Bronchial epithelial cell (primary cell): ENCODE measurements around the gene CCDC87. TPM values are rescaled to one million over a fixed set of nuclear protein-coding genes. Genes with fewer than 3 reads are reported as not detected.

ENCODE experiments used
- DNase-seq: peaks from one replicate; pipeline ENCODE4 v3.0.0-alpha.2; 2010; ENCODE audit warnings: low read depth
- FAIRE-seq: peaks from 2 replicates; lab custom pipeline; 2011; peaks lifted over from hg19 to GRCh38; lab: Jason Lieb, UNC
- H3K27me3 ChIP-seq: 2 replicates; pipeline ENCODE4 v1.5.1; 2011; ENCODE audit warnings: low read length; ENCODE audit not compliant: control insufficient read depth, insufficient read depth
- H3K36me3 ChIP-seq: 2 replicates; pipeline ENCODE4 v1.5.1; 2011; ENCODE audit warnings: low read length; ENCODE audit not compliant: control insufficient read depth, insufficient read depth
- H3K4me3 ChIP-seq: 2 replicates; pipeline ENCODE4 v1.5.1; 2011; ENCODE audit warnings: mild to moderate bottlenecking, low read depth, low read length, control low read depth
- CTCF ChIP-seq: IDR thresholded peaks from 2 replicates; pipeline ENCODE4 v1.5.1; 2011; ENCODE audit warnings: mild to moderate bottlenecking, moderate library complexity, low read length, control low read depth, inconsistent platforms; ENCODE audit not compliant: insufficient read depth, severe bottlenecking
- total RNA-seq: library from RNA; depleted of rRNA; stranded (reverse); fragments of >200 nt; gene quantifications from 2 replicates; pipeline ENCODE4 v1.2.1, GENCODE V29; 2014

CCDC87 gene
- total RNA-seq, 1 donor from 2014 or later, result under 0.01 TPM

GRCh38 chr11:66626926-66627325 is 34.1 kb upstream of the CCDC87 start:
- peaks cover 37% of the 10 kb centered on the region for H3K36me3 ChIP-seq
- H3K27me3 ChIP-seq, result no peaks in the 10 kb centered on the region
- no peak overlapping the region for H3K4me3 ChIP-seq
- FAIRE-seq (no peak), DNase-seq (no peak)
- TF ChIP-seq CTCF, result no peak

- TF ChIP-seq CTCF, result no peak
- Histone ChIP-seq H3K27me3 (no peaks in the 10 kb centered on the region), H3K4me3 (no peak overlapping the region), H3K36me3 (peaks cover 38% of the 10 kb centered on the region)
- no peak for FAIRE-seq
- no peak for DNase-seq
These were observed 33.5 kb upstream of the CCDC87 start for GRCh38 chr11:66626382-66626781.

- FAIRE-seq (no peak), DNase-seq (no peak)
- Histone ChIP-seq H3K36me3 (peaks cover 38% of the 10 kb centered on the region), H3K27me3 (no peaks in the 10 kb centered on the region), H3K4me3 (no peak overlapping the region)
- TF ChIP-seq CTCF, result no peak
These were observed 32.9 kb upstream of the CCDC87 start for GRCh38 chr11:66625752-66626149.

GRCh38 chr11:66625041-66625751 is 32.3 kb upstream of the CCDC87 start:
- no peak overlapping the region for H3K4me3 ChIP-seq
- DNase-seq (no peak), FAIRE-seq (no peak)
- TF ChIP-seq CTCF, result no peak
- no peaks in the 10 kb centered on the region for H3K27me3 ChIP-seq
- H3K36me3 ChIP-seq, result peaks cover 38% of the 10 kb centered on the region

- no peak overlapping the region for H3K4me3 ChIP-seq
- no peaks in the 10 kb centered on the region for H3K27me3 ChIP-seq
- FAIRE-seq (no peak), DNase-seq (no peak)
- no peak for TF ChIP-seq CTCF
- H3K36me3 ChIP-seq, result peaks cover 38% of the 10 kb centered on the region
These were observed 31.6 kb upstream of the CCDC87 start for GRCh38 chr11:66624450-66624849.
